ENCODE results near the gene FOSL2.
A peak's percentile ranks its signal among the peaks of the same experiment; 100 is the strongest.

FOSL2 gene

GRCh38 chr2:28392297-28393113 is at the start of gene FOSL2:
TSS of gene FOSL2 (plus strand) at chr2:28392858. CDS start at chr2:28393721, 863 bp downstream.
- peak; percentile 97 for DNase-seq

DNA sequence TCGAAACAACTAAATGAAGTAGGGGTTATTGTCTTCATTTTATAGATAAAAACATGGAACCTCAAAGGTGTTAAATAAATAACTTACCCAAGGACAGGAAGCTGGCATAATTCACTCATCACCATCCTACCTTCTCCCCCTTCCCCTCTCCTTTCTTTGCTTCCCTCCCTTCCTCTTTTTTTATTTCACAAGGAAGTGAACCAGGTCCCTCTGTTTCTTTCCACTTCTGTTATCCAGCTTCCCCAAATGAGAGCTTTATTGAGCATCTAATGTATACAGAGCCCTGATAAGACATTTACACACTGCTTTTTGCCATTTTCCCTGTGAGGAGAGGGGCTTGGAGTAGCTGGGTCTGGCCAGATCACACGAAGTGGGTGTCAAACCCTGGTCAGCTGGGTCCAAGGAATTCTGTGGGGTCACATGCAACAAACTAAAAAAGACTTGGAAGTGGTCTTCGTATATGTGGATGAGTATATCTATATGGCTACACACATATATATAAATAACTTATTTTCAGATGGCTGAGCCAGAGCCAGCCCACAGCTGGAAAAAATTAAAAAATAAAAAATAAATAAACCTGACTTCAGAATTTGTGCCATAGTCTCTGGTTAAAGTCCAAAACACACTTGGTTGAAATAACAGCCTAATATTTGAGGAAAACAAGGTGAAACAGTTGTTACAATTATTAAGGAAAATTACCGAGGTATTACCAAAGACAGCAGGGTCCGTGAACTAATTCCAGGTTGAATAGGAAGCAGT is 49.3 kb upstream of the FOSL2 start:
- DNase-seq, result no peak

DNA sequence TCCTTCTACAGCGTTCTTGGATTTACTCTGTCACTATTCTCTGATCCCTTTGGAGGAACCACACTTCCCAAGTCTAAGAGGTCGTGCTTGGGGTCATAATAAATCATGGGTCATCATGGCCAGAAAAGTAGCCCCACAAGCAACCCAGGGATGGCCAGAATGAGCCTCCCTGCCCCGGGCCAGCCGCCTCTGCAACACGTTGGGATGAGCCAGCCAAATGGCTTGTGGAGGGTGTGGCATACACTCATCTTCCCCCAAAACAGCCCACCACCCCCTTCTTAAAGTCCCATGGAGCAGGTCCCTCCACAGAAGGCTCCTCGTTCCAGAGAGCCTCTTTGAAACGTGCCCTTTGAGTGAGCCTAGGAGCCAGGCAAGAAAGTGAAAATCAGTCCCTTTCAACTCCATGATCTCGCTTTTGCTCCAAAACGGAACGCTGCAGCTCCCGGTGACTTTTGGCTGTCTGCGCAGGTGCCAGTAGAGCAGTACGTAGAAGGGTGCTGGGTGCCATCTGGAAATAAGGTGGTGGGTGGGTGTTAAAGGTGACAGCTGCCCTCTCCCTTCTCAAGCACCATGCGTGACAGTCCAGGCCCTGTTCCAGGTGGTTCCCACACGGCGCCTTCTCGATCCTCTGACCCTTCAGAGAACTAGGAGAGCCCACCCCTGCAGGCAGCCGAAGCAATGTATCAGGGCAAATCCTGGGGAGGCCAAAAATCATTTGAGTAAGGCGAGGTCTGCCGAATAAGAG is 48.5 kb upstream of the FOSL2 start:
- DNase-seq, result no peak

GRCh38 chr2:28344756-28345373 is 47.8 kb upstream of the FOSL2 start:
- DNase-seq, result no peak

DNA sequence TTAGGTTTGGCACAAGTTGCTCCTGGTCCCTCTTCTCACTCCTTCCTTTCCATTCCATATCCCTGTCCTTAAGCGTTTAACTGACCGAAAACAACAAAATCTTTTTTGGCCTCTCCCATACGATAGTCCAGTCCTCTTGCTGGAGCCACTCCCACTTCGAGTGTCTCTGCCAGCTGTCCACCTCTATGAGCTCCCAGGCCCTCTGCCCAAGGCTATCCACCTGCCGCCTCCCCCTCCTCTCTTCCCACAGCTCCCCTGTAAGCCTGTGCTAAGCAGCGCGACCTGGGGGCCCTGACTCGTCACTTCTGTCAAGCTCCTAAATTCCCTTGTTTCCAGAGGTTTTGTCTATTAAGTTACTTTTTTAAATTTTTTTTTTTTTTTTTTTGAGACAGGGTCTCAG is 47.0 kb upstream of the FOSL2 start:
- DNase-seq, result no peak

- no peak for DNase-seq
These were observed 46.1 kb upstream of the FOSL2 start for GRCh38 chr2:28346587-28346986.

- no peak for DNase-seq
These were observed 45.5 kb upstream of the FOSL2 start for GRCh38 chr2:28347193-28347592.

GRCh38 chr2:28347596-28347995 is 45.1 kb upstream of the FOSL2 start:
- DNase-seq, result no peak

DNA sequence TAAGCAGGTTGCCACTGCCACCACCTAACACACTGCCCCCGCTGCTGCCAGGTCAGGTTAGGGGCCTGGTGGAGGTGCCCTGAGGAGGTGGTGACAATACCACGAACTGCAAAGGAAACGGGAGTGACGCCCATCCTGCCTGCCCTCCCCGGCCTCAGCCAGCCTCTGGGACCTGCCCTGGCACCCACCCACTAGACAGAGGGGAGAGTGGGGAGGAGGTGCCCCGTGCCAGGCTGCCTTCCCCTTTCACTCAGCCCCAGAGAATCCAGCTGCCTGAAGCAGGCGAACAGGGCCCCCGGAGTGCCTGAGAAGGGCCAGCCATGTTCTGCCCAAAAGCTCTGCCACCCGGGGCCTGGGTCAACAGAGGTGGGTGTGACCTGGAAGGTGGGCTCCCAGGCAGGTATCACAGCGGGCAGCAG is 44.5 kb upstream of the FOSL2 start:
- no peak for DNase-seq

DNA sequence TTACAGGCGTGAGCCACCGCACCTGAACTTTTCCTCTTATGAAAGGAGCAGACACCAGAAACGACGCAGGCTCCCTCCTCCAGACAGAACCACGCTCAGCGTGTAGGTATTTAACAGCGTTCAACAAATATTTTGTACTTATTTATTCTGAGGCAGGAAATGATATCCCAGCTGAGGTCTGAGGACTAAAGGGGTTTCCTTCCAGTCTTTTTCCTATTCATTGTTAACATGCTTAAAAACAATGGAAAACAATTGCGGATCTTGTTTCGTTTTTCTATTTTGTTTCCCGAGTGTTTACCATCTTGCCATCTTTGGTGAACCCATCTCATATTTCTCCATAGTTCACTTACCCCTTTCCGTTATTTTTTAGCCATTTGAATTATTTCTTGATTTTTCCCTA is 43.7 kb upstream of the FOSL2 start:
- no peak for DNase-seq

GRCh38 chr2:28349546-28350165 is 43.0 kb upstream of the FOSL2 start:
- no peak for DNase-seq

- no peak for DNase-seq
These were observed 42.5 kb upstream of the FOSL2 start for GRCh38 chr2:28350196-28350595.

DNA sequence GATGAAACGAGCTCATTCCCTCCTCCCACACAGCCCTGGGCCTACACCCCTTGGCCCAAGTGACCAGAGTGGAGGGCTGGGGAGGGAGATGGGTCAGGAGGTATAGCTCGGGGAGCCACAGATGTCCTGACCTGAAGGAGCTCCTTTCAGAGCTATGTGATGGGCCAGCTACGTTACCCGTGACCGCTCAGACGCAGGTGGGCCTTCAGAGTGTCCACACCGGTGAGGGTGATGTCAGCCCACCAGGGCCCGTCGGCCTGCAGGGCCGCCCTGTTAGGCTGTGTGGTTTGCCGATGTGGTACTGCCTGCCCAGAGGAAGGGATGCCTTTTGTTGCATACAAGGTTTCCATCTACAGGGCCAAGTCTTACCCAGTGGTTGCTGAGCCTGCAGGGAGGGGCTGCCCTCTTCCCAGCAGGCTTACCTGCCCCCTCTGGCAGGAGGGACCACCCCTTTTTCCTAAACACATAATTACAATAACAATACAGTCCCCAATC is 41.8 kb upstream of the FOSL2 start:
- DNase-seq, result no peak

- DNase-seq, result no peak
These were observed 41.0 kb upstream of the FOSL2 start for GRCh38 chr2:28351621-28352020.

- no peak for DNase-seq
These were observed 40.6 kb upstream of the FOSL2 start for GRCh38 chr2:28352104-28352503.

GRCh38 chr2:28352610-28353195 is 40.0 kb upstream of the FOSL2 start:
- DNase-seq, result no peak

DNA sequence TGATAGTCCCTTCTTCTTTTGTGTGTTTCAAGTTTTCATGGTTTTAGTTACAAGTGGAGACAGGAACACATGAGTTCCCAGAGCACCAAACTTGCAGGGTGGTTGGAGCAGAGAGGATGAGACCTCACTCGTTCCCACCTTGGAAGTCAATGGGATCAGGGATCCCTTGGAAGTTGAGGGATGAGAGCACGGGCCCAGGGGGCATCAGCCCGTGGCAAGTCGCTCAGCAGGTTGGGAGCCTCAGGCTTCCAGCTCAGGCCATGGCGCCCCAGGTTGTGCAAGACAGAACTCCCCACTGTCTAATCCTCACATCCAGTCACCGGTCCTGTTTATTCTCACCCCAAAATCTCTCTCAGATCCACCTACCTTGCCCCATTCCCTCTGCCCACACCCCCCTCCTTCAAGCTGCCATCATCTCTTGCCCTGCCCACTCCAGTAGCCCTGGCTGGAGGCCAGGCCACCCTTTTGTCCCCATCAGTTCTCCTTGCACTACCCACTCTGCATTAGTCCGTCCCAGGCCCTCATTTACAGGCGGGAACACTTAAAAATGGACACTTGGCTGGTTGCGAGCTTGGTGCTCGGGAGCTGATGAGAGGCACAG is 37.6 kb upstream of the FOSL2 start:
- DNase-seq, result no peak

- DNase-seq, result no peak
These were observed 37.0 kb upstream of the FOSL2 start for GRCh38 chr2:28355521-28356094.

GRCh38 chr2:28356095-28356911 is 36.4 kb upstream of the FOSL2 start:
- peak; percentile 60 for DNase-seq

DNA sequence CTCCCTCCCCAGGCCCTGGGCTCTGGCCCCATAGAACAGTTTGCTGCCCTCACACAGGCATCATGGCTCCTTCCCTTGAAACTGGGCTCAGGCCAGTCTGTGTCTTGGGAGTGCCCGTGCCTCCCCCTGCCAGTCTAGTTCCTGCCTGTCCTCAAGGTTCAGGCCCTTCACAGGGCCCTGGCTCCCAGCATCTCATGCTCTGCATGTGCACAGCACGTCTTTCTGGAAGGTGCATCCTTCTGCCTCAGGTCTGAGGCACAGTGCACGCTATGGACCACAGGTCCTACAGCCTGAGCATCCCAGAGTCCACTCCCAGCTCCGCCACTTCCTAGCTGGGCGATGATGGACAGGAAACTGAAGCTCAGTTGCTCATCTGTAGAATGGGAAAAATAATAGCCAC is 35.6 kb upstream of the FOSL2 start:
- DNase-seq, result no peak

Data from NCI-H774 (cell line).